Kidney capillary endothelial cell (primary cell): ENCODE measurements around the gene KRT80.

ENCODE experiments used
- DNase-seq: peaks from one replicate; pipeline ENCODE4 v3.0.0-alpha.2; 2018; ENCODE audit warnings: low spot score

Gene KRT80

GRCh38 chr12:52179396-52179973, 12.3 kb downstream of the KRT80 start:
- DNase-seq: no peak

DNA sequence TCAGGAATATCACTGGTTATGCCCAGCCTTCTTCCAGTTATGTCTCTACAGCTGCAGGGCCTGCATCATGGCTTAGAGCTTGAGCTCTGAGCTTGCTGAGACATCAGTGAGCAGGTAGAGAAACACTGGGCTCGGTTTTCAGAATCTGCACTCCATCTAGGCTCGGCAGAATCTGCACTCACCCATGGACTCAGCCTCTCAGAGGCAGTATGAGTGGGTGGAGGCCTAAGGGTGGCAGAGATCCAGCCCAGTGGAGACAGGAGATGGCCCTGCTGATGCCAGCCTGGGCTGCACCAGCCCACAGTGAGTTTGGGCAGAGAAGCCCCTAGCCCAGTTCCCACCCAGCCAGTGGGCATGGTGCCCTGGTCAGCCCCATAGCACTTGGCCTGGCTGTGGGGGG, 12.8 kb downstream of the KRT80 start:
- no peak for DNase-seq

DNA sequence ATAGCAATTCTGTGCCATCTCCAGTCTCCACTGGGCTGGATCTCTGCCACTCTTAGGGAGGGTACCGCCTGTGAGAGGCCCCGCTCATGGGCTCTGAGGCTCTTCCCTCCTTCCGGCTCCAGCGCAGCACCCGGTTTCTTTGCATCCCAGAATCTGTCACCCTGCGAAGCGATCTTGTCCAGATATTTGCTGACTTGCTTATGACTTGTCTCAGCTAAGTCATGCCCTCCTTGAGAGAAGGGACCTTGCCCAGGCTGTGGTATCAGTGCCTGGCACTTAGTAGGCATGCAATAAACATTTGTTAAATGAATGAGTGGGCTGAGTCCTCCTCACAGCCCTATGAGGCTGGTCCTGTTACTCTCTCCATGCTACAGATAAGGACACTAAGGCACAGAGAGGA, 13.4 kb downstream of the KRT80 start:
- no peak for DNase-seq

DNA sequence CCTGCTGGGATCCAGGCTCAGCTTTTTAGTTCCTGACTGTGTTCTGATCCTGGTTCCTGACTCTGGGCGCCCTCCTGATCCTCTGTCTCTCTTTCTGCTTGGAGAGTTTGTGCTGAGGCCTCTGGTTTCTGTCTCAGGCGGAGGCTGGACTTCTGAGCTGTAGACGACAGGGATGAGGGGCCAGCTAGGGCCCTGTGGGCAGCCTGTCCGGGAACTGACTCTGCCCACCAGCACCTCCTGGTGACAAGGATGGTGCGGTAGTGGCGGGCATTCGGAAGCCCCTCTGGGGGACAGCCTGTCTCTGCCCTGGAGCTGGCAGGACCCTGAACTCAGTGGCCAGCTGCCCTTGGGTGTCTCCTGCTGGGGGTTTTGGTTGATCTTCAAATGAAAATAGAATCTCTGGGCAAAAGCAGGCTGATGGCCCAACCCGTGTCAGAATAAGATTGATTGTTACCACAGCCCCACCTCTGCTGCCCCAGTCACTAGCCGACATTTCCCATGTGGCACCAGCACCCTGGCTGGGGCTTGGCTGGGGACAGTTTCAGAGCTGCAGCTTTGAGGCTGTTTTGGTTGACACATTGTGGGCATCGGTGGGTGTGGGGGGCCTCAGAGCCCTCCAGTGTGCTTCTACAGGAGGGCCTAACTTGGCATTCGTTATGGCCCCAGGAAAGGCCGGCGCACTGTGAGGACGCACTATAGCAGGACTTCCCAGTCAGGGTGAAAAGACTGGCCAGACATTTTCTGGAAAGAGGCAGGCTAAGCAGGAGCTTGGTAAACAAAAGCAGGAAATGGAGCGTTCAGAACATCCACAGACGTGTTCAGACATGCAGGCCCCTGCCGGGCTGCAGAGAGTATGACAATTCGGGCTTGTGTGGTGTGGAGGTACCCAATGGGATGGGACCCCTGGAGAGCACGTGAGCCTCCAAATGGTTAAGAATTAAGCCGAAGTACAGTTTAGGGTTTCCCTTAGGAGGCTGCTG, 16.2 kb downstream of the KRT80 start:
- DNase-seq: peak; percentile 86

GRCh38 chr12:52173526-52173925, 18.3 kb downstream of the KRT80 start:
- DNase-seq: no peak

- no peak for DNase-seq
Measured at GRCh38 chr12:52172956-52173355, 18.9 kb downstream of the KRT80 start.

DNA sequence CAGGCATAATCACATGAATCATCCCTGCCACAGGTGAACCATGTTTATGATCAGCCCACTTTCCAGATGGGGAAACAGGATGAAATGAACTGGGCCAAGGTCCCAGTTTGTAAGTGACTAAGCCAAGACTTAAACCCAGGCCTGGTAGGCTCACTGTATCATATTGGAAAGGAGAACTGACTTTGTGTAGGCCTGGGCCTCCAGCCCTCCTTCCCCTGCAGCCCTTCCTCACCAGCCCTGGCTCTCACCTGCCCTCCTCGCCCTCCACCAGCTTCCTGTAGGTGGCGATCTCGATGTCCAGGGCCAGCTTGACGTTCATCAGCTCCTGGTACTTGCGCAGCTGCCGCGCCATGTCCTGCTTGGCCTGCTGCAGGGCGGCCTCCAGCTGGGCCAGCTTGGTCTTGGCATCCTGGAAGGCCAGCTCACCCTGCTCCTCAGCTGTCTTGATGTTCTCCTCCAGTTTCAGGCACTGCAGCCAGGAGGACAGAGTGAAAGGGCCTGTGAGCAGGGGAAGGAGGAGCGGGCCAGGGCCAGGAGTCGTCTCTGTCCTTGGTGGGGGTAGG, 19.8 kb downstream of the KRT80 start:
- DNase-seq: no peak

- DNase-seq: no peak
Measured at GRCh38 chr12:52170827-52171226, 21.0 kb downstream of the KRT80 start.

GRCh38 chr12:52169886-52170285, 21.9 kb downstream of the KRT80 start:
- no peak for DNase-seq

- DNase-seq: no peak
Measured at GRCh38 chr12:52168019-52168717, 23.6 kb downstream of the KRT80 start.

DNA sequence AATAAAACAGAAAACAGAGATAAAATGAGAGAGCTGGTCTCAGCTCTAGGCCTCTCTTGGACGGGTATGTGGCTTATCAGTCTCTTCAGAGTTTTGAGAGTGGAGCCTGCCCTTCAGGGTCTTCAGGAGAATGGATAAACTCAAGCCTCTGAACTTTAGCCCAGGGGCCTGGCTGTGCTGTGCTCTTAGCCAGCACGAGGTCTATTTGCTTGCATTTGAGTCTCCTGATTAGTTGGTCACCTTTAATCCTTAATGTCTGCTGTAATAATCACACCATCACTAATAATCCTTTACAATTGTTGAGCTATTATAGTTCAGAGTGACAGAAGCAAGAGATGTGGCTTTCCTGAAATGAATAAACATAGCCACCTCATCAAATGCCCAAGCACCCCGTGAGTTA, 24.3 kb downstream of the KRT80 start:
- DNase-seq: no peak

GRCh38 chr12:52166672-52167071, 25.1 kb downstream of the KRT80 start:
- DNase-seq: no peak

- no peak for DNase-seq
Measured at GRCh38 chr12:52165096-52165855, 26.5 kb downstream of the KRT80 start.

GRCh38 chr12:52164624-52165023, 27.2 kb downstream of the KRT80 start:
- no peak for DNase-seq

DNA sequence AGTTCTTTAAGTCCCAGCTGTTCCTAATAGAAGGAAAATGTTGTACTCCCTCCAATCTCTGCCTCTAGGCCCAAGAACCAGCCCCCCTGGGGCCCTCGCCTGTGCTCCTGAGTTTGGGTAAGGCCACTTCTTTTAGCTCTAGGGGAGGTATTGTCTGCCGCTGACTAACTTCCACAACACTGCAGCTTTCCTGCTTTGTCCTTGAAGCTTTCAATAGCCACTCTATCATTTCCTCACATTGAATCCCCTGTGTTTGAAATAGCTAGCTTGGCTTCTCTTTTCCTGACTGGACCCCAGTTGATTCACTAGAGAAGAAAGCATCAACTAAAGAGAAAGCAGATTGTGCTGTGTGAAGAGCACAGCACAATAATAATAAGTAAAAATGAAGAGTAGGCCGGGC, 28.8 kb downstream of the KRT80 start:
- DNase-seq: peak; percentile 83

DNA sequence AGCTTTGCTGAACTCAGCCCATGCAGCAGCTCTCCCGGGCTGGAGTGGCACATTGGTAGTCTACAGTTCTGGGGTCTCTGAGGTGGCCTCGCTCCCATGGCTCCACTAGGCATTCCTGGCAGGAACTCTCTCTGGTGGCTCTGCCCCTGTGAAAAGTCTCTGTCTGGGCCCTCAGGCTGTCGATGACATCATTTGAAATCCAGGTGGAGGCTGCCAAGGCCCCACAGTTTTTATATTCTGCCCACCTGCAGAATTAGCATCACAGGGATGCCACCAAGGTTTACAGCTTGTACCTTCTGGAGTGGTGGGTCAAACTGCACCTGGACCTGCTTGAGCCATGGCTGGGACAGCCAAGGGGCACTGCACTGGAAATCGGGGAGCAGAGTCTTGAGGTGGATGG, 31.6 kb downstream of the KRT80 start:
- DNase-seq: no peak

GRCh38 chr12:52157566-52158150, 34.2 kb downstream of the KRT80 start:
- DNase-seq: no peak

GRCh38 chr12:52156757-52157565, 34.9 kb downstream of the KRT80 start:
- peak; percentile 53 for DNase-seq

DNA sequence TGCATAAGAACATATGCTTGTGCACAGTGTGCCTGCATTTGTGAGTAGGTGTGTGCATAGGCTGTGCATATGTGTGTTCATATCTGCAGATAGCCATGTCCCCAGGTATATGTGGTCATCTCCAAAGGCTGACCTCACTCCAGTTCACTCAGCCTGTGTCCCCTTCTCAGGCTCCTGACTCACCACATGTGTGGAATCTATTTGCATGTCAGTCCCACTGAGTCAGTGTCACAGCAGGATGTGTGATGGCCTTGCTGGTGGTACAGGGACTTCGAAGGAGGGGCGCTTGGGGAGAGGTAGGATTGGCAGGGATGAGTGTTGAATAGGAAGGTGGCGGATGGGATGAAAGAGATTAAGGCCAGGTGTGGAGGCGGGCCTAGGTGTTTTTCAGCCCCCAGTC, 35.5 kb downstream of the KRT80 start:
- no peak for DNase-seq

DNA sequence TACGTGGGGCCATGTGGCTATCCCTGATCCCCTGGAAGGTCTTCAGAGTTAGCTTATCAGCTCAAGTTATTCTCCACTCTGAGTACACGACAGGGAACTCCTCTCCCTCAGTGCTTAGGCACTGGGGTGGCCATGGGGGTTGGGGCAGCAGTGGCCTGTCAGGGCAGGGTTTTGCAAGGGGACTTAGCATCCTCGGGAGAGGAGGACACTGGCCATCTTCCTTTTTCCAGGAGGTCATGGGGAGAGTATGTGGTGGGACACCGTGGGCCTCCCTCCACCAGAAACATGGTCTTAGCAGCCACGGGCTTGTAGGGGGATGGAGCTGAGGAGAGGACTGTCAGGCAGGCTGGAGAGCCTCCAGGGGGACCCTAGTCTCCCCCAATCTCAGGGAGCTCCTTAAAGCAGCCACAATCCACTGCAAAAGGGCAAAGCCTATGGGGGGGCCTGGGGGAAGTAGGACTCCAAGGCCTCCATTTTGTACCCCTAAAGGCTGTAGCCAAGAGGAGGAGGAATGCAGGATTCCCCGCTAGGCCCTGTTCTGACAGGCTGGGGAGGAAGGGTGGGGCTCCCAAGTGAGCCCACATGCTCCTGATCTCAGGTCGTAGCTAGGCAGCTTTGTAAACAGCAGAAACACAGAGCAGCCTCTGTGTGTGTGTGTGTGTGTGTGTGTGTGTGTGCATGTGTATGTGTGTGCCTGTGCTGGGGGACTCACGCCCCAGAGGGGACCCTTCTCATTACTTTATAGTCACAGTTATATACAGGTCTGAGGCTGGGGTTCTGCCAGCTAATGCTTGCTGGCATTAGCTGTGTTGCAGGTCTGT, 36.6 kb downstream of the KRT80 start:
- DNase-seq: no peak
